CD4-positive, alpha-beta T cell treated with Interleukin-2 at 100 ng/mL for 4 hours (primary cell): Measurements from ENCODE around the gene PROX1.
"Not testable (repeated sequence)": the region's sequence is repeated elsewhere in the genome, so short reads cannot be mapped to it uniquely, and the experiment has no call there.

Source experiments
- DNase-seq: peaks from one replicate; pipeline ENCODE4 v3.0.0-alpha.2; 2020; ENCODE audit warnings: low spot score

PROX1 gene

GRCh38 chr1:214072426-214073157 lies 84.8 kb downstream of the PROX1 start:
- DNase-seq = no peak

GRCh38 chr1:214074477-214074876 lies 86.7 kb downstream of the PROX1 start:
- no peak for DNase-seq

- no peak for DNase-seq
Measured at GRCh38 chr1:214075305-214075998, 87.7 kb downstream of the PROX1 start.

- no peak for DNase-seq
Measured at GRCh38 chr1:214075999-214076707, 88.4 kb downstream of the PROX1 start.

- DNase-seq = no peak
Measured at GRCh38 chr1:214076708-214077065, 88.9 kb downstream of the PROX1 start.

GRCh38 chr1:214078950-214079349 lies 91.2 kb downstream of the PROX1 start:
- no peak for DNase-seq

- DNase-seq = no peak
Measured at GRCh38 chr1:214085325-214085724, 97.6 kb downstream of the PROX1 start.

- DNase-seq = no peak
Measured at GRCh38 chr1:214086945-214087344, 99.2 kb downstream of the PROX1 start.

- not testable (repeated sequence) for DNase-seq
Measured at GRCh38 chr1:214089003-214089402, 101.2 kb downstream of the PROX1 start.
